RPMI7951 (cell line): ENCODE results near the gene ADSS1. TPM values are rescaled to one million over a fixed set of nuclear protein-coding genes. Genes with fewer than 3 reads are reported as not detected.

Source experiments
- DNase-seq: peaks from one replicate; pipeline ENCODE4 v3.0.0-alpha.2; 2012; ENCODE audit warnings: low read depth
- total RNA-seq: library from RNA; depleted of rRNA; stranded (reverse); fragments of >200 nt; shearing (Covaris generic); gene quantifications from 2 replicates; pipeline ENCODE4 v1.2.3, GENCODE V29; 2014

ADSS1 gene
- total RNA-seq, 1 experiment from 2014 or later = 3.2 TPM

DNA sequence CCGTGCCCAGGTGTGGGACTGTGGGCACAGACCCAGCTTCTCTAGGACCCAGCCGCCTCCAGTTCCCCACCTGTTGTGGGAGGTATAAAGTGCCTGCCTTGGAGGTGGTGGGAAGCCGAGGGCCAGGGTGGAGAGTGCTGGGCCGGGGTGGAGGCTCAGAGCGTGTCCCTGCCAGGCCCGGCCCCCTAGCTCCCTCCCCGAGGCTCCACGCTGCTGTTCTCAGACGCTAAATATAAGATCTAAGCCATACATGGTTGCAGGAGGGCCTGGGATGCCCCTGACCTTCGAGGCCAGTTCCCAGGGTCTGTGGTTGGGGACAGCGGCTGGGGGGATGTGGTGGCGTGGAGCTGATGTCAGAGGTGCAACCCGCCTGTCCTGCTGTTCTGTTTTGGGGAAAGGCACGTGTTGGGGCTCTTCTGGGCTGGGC, 23.8 kb upstream of the ADSS1 start:
- DNase-seq = no peak

DNA sequence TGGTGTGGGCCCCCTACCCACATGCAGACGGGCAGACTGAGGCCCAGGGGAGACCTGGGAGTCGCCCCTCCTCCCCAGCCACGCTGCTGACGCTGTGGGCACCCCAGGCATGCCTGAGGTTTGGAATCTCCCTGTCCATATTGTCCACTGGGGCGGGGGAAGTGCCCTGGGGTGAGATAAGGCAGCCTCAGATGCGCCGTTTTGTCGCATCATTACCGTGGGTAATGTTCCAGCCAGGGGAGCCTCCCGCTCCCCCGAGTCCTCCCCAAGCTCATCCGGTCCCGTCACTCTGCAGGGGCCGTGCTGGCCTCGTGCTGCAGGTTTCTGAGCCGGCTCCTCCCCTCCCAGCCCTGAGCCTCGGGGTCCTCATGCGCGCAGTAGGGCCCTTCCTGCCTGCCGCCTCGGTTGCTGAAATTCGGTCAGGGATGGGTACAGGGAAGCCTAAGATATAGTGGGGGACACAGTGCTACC, 23.2 kb upstream of the ADSS1 start:
- DNase-seq = no peak

DNA sequence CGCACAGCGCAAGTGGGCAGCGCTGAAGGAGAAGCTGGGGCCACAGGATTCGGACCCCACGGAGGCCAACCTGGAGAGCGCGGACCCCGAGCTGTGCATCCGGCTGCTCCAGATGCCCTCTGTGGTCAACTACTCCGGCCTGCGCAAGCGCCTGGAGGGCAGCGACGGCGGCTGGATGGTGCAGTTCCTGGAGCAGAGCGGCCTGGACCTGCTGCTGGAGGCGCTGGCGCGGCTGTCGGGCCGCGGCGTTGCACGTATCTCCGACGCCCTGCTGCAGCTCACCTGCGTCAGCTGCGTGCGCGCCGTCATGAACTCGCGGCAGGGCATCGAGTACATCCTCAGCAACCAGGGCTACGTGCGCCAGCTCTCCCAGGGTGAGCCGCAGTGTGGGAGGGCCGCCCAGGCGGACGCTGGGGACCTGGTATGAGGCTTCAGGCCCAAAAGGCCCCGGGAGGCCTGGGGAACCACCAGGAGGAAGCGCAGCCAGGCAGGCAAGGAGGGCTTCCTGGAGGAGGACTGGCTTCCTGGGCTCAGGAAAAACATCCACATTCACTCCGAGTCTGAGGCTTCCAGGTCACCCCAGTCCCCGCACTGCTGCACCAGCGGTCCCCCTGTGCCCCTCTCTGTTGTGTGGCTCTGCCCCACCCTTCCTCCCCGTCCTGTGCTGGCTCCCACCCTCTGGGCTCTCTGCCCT, 22.5 kb upstream of the ADSS1 start:
- DNase-seq = no peak

DNA sequence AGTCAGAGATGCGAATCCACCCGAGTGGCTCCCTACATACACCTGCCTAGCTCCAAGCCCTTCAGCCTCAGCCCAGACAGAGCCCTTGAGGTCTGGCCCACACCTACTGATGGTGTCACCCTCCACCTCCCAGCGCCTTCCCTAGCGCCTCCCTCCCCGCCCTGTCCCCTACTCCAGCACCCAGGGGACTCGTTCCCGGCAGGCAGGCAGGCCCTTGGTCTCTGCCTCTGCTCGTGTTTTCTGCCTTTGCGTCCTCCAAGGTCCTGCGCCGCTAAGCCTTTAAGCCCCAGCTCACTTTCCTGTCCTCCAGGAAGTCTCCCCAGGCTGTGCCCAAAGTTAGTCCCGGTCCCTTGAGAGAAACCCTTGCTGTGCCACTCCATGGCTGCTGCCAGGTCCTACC, 21.9 kb upstream of the ADSS1 start:
- no peak for DNase-seq

DNA sequence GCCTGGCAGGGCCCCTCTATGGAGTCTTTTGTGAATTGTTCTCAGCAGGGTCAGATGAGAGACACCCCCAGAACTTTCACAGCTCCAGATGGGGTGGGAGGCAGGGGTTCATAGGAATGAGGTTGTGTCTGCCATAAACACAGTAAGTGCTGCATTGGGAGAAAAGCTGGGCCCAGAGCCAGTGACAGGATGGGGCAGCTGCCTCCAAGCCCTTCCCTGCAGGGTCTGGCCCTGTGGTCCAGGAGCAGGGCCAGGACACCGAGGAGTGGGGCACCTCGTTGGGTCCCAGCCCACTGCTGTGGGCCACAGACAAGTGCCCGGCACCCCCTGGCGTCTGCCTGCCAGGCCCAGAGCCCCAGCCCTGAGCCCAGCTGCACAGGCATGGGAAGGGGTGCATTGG, 21.4 kb upstream of the ADSS1 start:
- DNase-seq = no peak

DNA sequence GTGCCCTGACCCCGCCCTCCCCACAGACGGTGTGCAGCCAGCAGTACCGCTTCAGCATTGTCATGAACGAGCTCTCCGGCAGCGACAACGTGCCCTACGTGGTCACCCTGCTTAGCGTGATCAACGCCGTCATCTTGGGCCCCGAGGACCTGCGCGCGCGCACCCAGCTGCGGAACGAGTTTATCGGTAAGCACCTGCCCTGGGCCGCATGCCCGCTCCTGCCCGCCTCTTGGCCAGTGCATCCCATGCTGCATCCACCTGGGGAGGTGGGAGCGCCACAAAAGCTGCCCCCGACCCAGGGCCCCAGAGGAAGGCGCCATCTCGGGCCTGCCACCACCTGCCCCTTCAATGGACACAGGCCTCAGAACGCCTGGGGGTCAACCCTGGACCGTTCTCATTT, 20.8 kb upstream of the ADSS1 start:
- no peak for DNase-seq

DNA sequence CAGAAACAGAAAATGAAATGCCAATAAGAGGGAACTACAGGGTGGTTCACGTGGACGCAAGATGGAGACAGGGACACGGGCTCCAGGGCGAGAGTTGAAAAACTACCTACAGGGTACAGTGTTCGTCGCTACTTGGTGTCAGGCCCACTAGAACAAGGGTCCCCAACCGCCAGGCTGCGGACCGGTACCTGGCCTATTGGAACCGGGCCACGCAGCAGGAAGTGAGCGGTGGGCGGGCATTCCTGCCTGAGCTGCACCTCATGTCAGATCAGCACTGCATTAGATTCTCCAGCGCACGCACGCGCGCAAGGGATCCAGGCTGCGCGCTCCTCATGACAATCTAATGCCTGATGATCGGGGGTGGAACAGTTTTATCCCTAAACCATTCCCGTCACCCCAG, 19.8 kb upstream of the ADSS1 start:
- no peak for DNase-seq

DNA sequence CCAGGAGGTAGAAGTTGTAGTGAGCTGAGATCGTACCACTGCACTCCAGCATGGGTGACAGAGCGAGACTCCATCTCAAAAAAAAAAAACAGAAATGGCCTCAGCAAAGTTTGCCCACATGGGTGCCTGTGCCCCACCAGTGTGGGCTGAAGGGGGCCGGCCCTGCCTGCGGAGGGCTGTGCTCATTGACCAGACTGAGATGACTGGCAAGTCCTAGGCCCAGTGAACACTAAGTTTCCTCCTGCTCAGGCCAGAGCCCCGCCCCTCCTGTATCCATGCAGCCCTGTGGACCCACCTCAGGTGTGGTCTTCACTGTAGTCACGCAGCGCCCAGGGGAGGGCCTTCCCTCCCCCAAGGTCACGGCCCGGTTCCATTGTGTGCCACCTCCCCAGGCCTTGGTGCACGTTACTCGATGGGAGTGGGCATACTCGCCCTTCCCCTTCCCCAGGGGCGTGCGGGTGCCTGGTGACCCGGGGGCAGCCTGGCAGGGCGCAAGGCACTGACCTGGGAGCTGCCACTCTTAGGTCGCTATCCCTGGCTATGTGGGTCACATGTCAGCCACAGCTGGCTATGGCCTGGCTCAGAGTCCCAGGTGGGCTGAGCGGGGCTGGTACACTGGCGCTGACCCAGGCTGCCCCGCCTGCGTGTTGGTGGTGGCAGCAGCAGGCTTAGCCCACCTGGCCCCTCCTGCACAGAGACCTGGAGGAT, 18.5 kb upstream of the ADSS1 start:
- no peak for DNase-seq

DNA sequence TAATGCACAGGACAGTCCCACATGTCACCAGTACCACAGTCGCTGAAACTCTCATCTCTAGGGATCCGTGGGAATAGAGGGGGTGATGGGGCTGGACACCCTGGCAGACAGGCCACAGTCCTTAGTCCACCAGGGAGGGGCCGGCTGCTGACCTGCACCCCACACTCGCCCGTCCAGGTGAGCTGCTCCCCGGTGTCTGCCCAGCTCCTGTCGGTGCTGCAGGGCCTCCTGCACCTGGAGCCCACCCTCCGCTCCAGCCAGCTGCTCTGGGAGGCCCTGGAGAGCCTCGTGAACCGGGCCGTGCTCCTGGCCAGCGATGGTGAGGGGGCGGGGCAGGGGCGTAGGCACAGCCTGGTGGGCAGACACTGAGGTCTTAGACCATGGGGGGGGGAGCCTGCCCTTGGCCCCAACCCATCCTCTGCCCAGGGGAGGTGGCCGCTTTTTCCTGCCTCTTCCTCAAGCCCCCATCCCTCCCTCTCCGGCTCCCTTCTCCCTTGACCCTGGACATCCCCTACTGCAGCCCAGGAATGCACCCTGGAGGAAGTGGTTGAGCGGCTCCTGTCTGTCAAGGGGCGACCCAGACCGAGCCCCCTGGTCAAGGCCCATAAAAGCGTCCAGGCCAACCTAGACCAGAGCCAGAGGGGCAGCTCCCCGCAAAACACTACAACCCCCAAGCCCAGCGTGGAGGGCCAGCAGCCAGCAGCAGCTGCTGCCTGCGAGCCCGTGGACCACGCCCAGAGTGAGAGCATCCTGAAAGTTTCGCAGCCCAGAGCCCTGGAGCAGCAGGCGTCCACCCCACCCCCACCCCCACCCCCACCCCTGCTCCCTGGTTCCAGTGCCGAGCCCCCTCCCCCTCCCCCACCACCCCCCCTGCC, 17.1 kb upstream of the ADSS1 start:
- no peak for DNase-seq

DNA sequence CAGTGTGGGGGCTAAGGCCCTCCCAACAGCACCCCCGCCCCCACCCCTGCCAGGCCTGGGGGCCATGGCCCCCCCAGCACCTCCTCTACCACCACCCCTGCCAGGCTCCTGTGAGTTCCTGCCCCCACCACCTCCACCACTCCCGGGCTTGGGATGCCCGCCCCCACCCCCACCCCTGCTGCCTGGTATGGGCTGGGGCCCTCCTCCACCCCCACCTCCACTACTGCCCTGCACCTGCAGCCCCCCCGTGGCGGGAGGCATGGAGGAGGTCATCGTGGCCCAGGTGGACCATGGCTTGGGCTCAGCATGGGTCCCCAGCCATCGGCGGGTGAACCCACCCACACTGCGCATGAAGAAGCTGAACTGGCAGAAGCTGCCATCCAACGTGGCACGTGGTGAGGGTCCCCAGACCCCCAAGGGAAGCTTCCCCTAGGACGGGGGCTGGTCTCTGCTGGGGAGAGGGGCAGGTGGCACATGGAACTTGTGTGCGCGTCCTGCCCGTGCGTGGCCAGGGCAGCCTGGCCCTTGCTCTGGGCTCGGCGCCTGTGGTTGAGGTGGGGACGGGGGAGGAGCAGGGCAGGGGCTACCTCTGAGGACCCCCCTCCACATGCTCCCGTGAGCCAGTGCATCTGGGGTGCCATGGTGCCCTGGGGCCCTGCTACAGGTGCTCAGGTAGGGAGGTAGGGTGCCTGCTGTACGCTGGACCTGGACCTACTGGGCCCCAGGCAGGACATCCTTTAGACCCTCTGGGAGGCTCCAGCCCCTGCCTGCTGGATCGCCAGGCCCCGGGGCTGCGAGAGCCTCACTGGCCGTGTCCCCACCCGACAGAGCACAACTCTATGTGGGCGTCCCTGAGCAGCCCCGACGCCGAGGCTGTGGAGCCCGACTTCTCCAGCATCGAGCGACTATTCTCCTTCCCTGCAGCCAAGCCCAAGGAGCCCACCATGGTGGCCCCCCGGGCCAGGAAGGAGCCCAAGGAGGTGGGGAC, 16.1 kb upstream of the ADSS1 start:
- no peak for DNase-seq

DNA sequence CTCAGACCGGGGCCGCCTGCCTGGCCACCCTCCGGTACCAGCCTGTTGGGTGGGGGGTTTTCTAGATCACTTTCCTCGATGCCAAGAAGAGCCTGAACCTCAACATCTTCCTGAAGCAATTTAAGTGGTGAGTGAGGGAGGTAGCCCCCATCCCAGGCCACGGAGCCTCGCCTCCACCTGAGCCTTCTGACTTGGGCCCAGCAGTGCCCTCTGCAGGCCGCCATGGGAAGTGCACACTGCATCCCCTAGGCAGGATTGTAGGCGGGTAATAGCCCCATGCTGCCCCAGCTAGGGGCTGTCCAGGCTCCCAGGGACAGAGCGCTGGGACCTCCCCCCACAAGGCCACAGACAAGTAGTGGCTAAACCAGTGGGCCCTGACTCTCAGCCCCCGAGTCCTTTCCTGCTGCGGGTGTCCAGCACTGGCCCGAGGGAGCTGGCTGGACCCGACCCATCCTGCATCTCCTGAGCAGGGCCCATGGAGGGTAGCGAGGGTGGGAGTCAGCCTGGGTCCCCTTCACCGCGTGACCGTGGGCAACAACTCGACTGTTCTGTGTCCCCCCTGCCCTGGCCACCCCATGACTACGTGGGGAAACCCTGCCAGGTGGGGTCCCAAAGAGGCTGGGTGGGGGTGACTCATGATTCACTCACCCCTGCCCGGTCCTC, 15.3 kb upstream of the ADSS1 start:
- peak; percentile 39 for DNase-seq

DNA sequence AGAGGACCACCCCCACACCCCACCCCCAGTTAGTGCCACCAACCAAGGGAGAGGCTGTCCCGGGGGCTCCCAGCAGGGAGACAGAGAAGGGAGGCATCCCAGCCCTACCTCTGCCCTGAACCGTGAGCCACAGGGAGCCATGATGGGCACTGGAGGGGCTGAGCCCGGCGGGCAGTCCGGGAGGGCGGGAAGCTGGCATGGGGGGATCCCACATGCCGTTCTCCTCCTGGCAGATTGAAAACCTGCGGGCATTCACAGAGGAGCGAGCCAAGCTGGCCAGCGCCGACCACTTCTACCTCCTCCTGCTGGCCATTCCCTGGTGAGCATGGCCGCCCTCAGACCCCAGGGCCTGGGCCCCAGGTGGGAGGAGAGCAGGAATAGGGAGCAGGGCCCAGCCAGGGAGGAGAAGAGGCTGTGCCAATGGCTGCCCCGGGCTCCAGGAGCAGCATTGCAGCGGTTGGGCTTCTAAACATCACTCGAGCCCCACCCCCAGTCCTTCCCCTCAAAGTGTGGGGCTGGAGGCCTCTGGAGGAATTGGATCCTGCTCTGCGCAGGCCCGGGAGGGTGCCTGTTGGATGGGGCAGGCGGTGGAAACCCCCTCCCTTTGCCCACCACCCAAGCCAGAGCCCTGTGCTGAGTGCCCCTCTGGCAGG, 14.5 kb upstream of the ADSS1 start:
- no peak for DNase-seq

DNA sequence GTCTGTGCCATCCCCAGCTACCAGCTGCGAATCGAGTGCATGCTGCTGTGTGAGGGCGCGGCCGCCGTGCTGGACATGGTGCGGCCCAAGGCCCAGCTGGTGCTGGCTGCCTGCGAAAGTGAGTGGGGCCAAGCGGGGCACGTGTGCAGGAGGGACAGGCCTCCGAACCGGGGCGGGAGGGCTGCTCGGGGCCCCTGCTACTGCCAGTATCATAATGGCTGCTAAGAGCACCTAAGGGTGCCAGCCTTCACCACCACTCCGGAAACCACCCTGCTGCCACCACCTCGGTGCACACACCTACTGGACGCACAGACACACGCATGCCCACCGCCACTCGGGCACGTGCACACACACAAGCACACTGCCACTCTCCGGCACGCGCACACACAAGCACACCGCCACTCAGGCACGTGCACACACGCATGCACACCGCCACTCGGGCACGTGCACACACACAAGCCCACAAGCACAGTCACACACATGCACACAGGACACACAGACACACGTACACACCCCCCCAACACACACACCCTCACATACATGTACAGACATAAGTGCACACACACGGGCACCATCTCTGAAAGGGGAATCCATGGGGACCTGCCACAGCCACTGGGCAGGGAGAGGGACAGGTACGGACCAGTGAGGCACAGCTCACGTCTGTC, 13.8 kb upstream of the ADSS1 start:
- DNase-seq = no peak

DNA sequence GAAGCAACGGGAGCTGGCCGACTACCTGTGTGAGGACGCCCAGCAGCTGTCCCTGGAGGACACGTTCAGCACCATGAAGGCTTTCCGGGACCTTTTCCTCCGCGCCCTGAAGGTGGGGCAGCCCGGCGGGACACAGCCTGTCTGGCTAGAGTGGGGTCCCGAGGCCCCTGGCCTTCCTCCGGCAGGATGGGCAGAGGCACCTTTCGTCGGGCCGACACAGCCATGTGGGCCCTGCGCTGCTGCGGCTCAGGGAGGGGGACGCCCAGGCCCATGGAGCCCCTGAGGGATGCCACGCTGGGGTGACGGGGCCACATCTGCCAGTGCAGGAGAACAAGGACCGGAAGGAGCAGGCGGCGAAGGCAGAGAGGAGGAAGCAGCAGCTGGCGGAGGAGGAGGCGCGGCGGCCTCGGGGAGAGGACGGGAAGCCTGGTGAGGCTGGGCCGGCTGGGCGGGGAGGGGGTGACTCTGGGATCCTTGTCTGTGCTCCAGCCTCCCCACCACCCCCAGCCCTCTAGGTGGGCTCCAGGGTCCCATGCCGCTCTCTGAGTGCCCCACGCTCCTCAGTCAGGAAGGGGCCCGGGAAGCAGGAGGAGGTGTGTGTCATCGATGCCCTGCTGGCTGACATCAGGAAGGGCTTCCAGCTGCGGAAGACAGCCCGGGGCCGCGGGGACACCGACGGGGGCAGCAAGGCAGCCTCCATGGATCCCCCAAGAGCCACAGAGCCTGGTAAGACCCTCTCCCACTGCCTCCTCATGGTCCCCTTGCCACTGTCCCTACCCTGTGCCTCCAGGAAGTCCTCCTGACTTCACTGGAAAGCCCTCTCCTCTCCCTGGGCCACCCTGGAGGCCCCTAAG, 10.9 kb upstream of the ADSS1 start:
- DNase-seq = no peak

DNA sequence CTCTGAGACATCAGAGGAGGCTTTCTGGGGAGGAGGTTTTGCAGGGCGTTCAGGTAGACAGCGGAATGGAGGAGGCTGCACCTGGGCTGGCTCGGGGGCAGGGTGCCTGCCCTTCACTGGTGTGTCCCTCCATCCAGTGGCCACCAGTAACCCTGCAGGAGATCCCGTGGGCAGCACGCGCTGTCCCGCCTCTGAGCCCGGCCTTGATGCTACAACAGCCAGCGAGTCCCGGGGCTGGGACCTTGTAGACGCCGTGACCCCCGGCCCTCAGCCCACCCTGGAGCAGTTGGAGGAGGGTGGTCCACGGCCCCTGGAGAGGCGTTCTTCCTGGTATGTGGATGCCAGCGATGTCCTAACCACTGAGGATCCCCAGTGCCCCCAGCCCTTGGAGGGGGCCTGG, 10.0 kb upstream of the ADSS1 start:
- DNase-seq = no peak

DNA sequence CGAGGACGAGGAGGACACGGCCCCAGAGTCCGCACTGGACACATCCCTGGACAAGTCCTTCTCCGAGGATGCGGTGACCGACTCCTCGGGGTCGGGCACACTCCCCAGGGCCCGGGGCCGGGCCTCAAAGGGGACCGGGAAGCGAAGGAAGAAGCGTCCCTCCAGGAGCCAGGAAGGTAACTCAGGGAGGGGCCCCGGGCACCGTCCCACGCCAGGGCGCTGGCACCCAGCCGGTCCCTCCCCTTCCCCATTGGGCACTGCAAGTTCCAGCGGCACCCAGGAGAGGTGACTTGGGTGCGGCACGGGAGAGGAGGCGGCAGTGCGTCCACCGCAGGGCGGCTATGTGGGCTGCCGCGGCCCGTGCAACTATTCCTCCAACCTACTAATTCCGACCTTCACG, 9.3 kb upstream of the ADSS1 start:
- DNase-seq = no peak

DNA sequence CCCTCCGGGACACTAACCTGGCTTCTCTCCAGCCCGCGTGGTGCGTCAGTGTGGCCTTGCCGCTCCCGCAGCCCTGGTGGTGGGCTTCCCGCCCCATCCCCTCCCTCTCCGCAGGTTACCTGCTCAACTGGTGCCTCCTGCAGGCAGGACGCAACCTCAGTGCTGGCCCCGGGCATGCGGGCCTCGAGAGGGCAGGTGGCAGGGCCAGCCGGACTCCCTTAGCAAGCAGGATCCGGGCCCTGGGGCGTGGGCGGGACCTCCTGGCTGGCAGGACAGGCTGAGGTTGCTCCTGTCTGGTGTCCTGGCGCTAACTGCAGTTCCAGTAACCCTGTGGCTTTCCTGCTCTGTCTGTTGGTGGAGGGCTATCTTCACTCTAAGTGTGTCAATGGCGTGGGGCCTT, 8.6 kb upstream of the ADSS1 start:
- DNase-seq = no peak

DNA sequence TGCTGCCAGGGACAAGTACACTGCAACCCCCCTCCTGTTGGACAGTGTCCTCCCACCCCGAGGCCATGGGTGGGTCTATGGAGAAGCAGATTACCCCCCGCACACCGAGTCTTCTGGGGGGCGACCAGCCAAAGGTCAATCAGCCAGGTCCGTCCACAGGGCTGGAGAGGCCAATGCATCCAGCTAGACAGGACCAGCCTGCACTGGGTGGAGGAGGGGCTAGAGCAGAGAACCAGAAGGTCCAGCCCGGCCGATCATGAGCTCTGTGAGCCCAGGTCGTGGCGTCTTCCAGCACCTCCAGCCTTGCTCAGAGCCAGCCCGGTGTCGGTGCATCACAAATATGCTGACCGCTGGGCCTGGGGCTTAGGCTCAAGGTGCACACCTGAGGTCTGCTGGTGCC, 8.2 kb upstream of the ADSS1 start:
- DNase-seq = no peak

DNA sequence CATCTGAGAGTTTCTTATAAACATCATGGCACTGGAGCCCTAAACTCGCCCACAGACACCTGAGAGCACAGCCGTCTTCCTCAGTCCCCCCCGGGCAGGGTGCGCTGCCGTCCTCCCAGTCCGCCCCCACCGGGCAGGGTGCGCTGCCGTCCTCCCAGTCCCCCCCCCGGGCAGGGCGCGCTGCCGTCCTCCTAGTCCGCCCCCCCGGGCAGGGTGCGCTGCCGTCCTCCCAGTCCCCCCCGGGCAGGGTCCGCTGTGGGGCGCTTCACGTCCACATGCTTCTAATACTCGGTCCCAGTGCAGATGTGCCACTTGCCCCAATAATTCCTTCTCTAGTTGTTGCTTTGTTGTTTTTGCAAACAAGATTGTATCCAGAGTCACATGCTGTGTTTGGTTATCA, 6.9 kb upstream of the ADSS1 start:
- no peak for DNase-seq
